Putamen (tissue), 1 donor: ENCODE measurements around the gene ZNF862.
"Not testable (repeated sequence)": the region's sequence is repeated elsewhere in the genome, so short reads cannot be mapped to it uniquely, and the experiment has no call there.

ENCODE experiments used
- DNase-seq: peaks from one replicate; pipeline ENCODE4 v3.0.0-alpha.2; 2016; ENCODE audit warnings: low spot score

ZNF862 gene

DNA sequence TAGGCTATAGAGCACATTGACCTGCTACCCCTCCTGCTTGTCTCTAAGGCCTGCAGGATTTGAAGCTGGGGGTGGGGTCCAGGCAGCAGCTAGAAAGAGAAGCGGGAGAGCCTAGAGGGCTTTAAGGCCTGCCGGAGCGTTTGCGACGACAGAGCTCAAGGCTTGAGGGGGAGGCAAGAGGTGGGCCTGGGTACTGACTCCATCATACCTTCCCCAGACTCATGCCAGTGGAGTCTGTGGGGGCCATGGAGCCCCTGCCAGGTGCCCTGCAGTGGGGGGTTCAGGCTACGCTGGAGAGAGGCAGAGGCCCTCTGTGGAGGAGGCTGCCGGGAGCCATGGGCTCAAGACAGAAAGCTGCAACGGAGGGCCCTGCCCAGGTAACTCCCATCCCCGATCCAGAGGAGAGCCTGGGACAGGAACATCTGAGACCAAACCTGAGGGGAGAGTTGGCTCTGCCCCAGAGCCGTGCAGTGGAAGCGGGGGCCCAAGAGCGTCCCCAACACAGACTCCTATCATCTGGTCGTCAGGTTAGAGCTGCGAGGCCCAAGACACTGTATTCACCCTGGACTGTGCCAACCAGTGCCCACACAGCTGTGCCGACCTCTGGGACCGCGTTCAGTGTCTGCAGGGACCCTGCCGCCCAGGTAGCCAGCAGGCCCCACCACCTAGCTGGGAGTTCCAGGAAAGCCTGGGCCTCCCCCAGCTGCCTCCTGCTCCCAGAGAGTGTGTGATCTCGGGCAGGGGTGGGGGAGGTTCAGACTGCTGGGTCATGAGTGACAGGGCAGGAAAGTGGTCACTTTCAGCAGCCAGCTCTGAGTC is 13.2 kb upstream of the ZNF862 start:
- DNase-seq: no peak

DNA sequence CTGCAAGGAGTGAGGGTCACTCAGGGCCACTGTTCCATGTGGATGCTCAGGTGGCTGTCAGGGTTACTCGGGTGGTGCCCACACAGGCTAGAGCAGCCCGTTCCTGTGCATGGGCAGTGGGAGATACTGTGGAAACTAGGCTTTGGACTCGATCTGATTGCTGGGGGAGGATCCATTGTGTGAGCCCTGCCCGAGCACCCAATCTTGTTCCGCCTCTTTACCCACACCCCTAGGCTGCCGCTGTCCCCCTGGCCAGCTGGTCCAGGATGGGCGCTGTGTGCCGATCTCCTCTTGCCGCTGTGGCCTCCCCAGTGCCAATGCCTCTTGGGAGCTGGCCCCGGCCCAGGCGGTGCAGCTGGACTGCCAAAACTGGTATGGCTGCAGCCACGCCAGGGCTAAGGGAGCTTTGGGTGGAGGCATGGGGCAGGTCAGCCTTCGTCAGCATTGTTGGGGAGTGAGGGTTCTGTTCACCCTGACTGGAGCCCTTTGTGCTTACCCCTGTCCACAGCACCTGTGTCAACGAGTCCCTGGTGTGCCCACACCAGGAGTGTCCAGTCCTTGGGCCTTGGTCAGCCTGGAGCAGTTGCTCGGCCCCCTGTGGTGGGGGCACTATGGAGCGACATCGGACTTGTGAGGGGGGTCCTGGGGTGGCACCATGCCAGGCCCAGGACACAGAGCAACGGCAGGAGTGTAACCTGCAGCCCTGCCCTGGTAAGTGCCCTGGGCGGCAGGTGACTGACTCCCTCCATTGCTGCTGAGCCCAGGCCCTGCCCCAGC is 12.4 kb upstream of the ZNF862 start:
- no peak for DNase-seq

DNA sequence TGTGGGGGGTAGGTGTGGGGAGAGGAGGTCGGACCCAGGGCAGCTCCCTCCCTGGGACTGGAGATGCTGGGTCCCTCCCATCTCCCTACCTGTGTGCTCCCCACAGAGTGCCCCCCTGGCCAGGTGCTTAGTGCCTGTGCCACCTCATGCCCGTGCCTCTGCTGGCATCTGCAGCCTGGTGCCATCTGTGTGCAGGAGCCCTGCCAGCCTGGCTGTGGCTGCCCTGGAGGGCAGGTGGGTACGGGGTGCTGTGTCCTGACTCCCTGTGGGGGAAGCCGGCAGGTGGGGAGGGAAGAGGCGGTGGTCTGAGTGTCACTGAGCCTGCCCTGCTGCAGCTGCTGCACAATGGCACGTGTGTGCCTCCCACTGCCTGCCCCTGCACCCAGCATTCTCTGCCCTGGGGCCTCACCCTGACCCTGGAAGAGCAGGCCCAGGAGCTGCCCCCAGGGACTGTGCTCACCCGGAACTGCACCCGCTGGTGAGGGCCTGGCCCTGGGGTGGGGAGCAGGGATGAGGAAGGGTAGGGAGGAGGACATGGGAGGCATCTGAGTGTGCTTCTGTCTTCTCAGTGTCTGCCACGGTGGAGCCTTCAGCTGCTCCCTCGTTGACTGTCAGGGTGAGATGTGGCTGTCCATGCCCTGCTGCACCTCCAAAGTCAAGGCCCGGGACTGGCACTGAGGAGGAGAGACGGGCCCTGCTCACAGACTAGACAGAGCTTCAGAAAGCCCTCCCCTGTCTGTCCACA is 11.7 kb upstream of the ZNF862 start:
- DNase-seq: no peak

DNA sequence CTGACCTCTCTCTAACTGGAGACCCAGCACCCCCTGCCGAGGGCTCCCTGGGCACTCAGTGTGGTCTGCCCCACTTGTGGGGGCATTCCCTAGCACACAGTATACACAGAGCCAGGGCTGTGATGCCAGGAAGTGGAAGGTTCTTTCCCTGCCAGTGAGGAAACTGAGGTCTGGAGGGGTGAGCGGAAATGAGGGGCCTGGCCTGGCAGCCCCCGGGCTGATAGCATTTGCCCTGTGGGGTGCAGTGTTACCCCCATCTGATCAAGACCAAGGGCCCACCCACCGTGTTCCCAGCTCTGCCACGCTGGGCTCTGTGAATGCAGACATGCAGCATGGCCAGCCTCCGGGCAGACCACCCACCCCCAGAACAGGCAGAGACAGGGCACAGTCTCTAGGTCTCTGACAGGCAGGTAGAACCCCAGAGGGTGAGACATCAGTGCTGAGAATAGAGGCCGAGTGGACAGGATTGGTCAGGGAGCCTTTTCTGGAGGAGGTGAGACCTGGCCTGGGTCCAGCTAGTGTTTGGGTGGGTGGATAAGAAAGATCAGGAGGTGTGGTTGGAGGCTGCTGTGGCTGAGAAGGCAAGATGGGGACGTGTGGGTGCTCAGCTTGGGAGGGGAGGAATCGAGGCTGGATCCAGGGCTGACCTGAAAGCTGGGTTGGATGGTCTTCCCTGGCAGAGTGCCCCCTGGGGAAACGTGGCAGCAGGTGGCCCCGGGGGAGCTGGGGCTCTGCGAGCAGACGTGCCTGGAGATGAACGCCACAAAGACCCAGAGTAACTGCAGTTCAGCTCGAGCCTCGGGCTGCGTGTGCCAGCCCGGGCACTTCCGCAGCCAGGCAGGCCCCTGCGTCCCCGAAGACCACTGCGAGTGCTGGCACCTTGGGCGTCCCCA is 10.8 kb upstream of the ZNF862 start:
- DNase-seq: no peak

DNA sequence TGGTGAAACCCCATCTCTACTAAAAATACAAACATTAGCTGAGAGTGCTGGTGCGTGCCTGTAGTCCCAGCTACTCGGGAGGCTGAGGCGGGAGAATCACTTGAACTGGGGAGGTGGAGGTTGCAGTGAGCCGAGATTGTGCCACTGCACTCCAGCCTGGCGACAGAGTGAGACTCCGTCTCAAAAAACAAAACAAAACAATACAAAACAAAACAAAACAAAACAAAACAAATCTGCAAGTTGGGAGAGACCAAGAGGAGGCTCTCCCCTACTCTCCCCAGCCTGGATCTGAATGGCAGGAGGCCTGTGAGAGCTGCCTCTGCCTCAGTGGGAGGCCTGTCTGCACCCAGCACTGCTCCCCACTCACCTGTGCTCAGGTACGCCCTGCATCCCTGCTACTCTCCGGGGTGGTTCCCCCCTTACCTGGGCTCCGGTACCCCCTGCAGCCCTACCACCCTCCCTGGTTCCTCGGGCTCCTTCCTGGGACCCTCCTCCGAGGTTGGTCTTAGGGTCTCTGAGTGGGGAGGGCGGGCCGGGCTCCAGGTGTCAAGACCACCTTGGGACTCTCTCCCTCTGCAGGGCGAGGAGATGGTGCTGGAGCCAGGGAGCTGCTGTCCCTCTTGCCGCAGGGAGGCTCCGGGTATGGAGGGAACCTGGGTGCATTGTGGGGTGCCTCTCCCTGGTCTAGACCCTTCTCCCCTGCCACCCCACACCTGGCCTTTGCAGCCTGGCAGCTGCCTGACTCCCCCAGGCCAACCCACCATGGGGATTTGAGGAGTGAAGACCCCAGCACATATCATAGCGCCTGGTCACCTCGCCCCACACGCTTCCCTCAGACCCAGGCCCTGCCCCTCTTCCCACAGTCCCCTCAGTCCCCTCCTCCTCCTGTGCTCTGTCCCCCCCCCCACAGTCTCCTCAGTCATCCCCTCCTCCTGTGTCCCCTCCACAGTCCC is 9.5 kb upstream of the ZNF862 start:
- no peak for DNase-seq

DNA sequence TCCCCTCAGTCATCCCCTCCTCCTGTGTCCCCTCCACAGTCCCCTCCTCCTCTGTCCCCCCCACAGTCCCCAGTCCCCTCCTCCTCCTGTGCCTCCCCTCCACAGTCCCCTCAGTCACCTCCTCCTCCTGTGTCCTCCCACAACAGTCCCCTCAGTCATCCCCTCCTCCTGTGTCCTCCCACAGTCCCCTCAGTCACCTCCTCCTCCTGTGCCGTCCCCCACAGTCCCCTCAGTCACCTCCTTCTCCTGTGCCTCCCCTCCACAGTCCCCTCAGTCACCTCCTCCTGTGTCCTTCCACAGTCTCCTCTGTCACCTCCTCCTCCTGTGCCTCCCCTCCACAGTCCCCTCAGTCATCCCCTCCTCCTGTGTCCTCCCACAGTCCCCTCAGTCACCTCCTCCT is 7.6 kb upstream of the ZNF862 start:
- DNase-seq: not testable (repeated sequence)

DNA sequence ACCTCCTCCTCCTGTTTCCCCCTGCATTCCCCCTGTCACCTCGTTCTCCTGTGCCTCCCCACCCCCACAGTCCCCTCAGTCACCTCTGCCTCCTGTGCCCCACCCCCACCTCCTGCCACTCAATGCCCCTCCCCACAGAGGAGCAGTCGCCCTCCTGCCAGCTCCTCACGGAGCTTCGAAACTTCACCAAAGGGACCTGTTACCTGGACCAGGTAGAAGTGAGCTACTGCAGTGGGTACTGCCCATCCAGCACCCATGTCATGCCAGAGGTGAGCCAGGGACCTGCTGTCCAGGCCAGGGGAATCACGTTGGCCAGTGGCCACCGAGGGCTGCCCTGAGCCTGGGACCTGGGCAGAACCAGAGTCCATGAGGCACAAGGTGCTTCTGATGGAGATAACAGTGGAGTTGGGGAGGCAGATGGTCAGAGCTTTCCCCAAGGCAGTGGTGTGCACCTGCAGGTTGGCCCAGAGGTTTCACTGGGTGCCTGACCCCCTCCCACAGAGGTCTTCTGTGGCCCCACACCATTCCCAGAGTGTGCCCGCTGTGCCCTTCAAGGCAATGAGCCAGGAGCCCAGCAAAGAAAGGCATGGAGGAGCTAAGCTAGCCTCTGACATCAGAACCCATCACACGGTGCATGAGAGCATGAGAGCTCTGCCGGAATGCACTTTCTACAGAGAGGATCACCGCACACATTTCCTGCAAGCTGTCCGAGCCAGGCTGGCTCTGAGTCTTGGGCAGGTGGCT is 7.0 kb upstream of the ZNF862 start:
- DNase-seq: no peak

DNA sequence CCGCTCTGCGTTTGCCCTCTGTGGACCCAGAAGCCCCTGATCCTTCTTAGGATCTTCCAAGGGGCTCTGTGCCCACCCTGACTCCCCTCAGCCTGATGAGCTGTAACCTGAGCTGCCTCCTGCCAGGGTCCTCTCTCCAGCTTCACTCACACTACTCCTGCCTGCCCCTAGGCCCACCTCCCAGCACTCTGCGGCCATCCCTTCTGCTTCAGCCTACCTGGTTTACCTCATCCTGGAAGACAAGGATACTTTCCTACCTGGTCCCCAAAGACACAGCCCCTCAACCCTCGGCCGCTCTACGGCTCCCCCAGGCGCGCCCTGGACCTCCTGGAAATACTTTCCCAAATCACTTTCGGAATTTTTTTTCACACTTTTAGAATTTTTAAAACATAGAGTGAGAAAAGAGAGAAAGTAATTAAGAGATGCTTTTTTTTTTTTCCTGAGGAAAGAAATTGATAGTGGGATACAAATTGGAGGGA is 6.4 kb upstream of the ZNF862 start:
- DNase-seq: no peak

DNA sequence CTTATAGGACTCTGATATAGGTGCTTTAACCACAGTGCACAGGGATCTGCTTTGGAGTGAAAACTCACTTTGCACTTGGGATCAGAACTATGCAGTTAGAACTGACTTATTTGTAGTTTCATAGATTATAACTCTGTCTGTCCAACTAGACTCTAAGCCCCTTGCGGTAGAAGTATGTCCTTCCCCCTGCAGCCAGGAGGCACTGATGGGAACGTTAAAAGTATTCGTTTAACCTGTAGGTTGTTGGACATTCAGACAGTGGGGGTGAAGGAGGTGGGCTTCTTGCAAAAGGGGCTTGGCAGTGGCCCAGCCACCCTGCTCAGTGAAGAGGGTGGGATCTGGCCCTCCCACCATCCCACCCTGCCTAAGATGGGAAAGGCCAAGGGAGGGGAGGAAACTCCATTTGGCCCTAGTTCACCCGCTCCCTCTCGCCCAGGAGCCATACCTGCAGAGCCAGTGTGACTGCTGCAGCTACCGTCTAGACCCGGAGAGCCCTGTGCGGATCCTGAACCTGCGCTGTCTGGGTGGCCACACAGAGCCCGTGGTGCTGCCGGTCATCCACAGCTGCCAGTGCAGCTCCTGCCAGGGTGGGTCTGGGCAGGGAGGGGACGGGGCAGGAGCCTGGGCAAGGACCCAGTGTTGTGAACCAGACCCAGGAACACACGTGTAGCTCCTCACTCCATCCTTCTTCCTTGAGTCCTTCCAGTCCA is 5.7 kb upstream of the ZNF862 start:
- no peak for DNase-seq

DNA sequence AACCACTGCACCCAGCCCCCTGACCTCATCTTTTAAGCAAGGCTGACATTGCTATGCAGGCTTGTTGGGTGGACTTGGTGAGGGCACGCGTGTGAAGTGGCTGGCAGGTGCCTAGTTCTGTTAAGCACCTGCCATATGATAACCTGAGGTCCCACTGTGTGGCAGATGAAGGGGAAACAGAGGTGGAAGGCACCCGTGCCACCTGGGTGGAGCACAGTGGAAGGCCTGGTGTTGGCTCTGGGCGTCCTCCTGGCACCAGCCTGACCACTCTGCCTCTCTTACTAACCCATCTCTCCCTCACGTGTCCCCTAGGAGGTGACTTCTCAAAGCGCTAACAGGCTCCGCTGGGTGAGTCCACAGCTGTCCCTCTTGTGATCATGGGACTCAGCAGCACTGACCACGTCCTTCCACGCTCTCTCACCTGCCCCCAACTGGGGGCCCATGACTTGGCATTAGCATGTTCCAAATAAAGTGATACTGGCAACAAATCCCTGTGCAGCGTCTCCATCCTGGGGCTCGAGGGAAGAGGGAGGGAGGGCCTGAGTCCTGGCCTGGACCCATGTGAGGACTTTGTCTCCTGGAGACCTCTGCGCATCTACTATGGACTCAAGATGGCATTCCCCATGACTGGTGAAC is 4.6 kb upstream of the ZNF862 start:
- DNase-seq: no peak

DNA sequence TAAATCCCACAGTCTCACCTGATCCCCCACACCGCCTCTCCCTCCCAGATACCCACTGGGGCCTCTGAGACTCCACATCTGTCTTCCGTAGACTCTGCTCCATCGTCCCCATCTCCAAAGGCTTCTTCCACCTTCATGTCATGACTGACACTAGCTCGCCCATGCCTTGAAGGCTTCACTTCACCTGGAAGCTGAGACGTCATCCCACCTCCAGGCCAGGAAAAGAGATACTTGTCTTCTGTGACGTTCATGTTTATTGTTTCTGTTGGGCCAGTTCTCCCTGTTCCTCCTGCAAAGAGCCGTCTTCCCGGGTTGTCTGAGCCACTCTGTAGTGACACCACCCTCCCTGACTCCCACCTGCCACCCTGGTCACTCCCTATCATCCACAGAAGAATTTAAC is 3.6 kb upstream of the ZNF862 start:
- no peak for DNase-seq

DNA sequence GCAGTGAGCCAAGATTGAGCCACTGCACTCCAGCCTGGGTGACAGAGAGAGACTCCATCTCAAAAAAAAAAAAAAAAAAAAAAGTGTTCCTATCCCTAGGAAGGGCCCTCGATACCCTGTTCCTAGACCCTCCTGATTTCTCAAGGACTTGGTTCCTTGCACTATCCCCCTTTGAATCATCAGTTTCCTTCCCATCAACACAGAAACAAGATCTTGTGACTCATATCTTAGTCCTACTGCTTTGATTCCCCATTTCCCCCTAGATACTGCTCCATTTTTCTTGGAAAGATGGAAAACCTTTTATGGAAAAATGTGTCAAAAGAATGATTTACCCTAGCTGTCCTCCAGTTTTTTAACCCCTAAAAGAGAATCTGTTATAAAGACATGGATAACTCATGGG is 1.7 kb upstream of the ZNF862 start:
- no peak for DNase-seq

DNA sequence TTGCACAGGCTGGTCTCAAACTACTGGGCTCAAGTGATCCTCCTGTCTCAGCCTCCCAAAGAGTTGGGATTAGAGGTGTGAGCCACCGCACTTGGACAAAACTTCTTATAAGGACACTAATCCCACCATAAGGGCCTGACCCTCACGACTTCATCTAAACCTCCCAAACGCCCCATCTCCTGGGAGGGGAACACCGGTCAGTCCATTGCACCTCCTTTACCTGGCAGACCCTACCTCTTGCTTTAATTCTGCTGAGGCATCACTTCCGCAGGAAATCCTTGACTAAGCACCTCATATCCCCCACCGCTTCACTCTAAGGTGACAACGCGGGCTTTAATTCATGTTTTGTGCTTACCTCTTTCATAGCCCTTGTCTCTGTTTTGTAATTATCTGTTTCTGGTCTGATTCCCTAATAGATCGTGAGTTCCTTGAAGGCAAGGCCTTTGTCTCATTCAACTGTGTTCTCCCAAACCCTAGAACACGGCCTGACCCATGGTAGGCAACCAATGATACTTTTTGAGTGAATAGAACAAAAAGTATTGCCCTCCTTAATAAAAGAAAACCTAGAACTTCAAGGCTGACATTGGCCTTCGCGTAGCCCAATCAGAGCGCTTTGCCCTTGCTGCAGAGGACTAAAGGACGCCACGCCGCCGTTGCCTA is 481 bp upstream of the ZNF862 start:
- DNase-seq: no peak

DNA sequence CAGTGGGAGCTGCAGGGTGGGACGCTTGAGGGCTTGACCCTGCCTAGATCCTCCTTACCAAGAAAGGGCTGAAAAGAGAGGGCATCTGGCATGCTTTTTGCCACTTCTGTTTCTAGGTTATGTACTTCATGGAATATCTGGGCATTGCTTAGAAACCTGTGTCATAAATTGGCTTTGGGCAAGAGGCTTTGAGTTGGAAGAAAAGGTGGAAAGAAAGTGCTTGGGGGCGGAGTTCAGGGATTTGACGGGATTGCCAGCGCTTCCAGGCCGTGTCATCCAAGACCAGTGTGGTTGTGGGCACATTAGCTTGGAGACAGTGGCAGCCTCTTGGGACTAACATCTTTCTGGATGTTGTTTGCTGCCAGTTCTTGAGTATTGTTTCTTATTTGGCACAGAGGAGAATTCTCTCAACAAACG is 825 bp downstream of the ZNF862 start:
- DNase-seq: no peak

DNA sequence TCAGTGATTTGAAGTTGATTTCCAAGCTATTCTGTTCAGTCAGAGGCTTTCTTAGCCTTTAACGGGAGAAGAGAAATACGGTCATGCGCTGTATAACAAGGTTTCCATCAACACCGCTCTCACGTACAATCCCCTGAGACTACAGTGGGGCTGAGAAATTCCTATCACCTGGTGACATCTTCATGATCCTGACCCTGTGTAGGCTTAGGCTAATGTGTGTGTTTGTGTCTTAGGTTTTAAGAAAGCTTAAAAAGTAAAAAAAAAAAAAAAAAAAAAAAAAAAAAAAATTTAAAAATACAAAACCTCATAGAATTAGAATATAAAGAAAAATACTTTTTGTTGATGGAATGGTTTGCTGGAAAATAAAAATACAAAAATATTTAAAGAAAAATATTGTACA is 1.8 kb downstream of the ZNF862 start:
- no peak for DNase-seq

DNA sequence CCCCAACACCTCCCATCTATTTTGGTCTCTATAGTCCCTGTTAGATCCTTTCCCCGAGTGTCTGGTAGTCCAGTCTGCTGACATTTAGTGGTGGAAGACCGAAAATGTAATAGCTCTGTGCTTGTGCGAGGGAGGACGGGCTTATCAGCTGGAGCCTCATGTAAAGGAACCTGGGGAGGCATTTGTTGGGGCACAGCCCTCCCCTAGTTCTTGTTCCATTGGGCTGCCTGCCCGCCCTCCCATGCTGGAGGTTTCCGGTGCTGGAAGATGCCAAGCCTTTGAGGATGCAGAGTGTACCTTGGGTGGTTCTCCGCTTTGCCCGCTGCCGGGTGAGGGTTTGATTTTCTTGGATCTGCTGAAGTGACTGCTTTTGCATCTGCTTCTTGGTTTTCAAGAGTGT is 5.4 kb downstream of the ZNF862 start:
- no peak for DNase-seq

DNA sequence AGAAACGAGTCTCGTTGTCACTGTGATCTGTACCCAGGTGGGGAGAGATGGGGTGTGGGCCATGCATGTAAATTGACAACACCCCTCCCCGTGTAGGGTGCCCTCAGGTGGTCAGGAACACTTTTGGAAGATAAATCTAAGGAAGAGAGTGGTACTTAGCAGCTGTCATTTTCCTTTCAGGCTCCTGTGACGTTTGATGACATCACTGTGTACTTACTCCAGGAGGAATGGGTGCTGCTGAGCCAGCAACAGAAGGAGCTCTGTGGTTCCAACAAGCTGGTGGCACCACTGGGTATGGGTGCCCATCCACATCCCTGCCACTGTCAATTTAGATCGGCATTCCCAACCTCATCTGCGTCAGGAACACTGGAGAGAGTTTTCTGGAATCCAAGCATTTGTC is 6.3 kb downstream of the ZNF862 start:
- DNase-seq: no peak
